OCI-LY1 (cell line): ENCODE data around the gene CD68.

Experiments
- EZH2 ChIP-seq: fragments of 200-600 bp; sonication (generic), shearing (Covaris generic); IDR thresholded peaks from 2 replicates; pipeline ENCODE4 v1.8.0; 2017; ENCODE audit warnings: borderline replicate concordance, mixed run types, mild to moderate bottlenecking, antibody characterized with exemption, low read length, moderate library complexity, mixed read lengths
- TF ChIP-seq, protein P1 (sequence below): fragments of 200-600 bp; sonication (generic), shearing (Covaris generic); IDR thresholded peaks from 2 replicates; pipeline ENCODE4 v1.5.1; 2017; ENCODE audit warnings: mild to moderate bottlenecking, antibody characterized with exemption, low read length, moderate library complexity, mixed read lengths

DNA sequence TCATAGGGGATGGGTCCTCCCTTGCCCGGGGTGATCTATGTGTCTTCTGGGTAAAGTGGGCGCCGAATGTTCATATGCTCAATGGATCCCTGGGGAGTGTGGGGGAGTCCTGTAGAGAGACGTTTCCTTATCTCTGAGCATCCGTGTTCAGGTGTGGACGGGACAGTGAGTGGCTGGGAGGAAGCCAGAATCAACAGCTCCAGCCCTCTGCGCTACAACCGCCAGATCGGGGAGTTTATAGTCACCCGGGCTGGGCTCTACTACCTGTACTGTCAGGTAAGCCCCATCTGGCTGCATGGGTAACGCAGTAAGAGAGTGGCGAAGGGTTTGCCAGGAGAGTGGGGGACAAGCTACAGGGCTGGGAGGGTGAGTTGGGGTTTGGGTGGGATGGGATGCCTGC lies 22.8 kb upstream of the CD68 start:
- TF ChIP-seq, protein P1, sequence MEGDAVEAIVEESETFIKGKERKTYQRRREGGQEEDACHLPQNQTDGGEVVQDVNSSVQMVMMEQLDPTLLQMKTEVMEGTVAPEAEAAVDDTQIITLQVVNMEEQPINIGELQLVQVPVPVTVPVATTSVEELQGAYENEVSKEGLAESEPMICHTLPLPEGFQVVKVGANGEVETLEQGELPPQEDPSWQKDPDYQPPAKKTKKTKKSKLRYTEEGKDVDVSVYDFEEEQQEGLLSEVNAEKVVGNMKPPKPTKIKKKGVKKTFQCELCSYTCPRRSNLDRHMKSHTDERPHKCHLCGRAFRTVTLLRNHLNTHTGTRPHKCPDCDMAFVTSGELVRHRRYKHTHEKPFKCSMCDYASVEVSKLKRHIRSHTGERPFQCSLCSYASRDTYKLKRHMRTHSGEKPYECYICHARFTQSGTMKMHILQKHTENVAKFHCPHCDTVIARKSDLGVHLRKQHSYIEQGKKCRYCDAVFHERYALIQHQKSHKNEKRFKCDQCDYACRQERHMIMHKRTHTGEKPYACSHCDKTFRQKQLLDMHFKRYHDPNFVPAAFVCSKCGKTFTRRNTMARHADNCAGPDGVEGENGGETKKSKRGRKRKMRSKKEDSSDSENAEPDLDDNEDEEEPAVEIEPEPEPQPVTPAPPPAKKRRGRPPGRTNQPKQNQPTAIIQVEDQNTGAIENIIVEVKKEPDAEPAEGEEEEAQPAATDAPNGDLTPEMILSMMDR = no peak
- TF ChIP-seq EZH2 = no peak
